Fibroblast of mammary gland (primary cell): ENCODE measurements around the gene GGT5.

Source experiments
- DNase-seq: peaks from one replicate; pipeline ENCODE4 v3.0.0-alpha.2; 2010; ENCODE audit warnings: low read depth
- H3K4me3 ChIP-seq: 2 replicates; pipeline ENCODE4 v1.5.1; 2011; ENCODE audit warnings: low read depth, mild to moderate bottlenecking, low read length, moderate library complexity; ENCODE audit not compliant: control insufficient read depth
- TF ChIP-seq, protein P1 (sequence below): conservative IDR thresholded peaks from 2 replicates; pipeline ENCODE4 v1.5.1; 2011; ENCODE audit warnings: low read depth, low read length, inconsistent platforms; ENCODE audit not compliant: control insufficient read depth, insufficient read depth

The GGT5 gene

DNA sequence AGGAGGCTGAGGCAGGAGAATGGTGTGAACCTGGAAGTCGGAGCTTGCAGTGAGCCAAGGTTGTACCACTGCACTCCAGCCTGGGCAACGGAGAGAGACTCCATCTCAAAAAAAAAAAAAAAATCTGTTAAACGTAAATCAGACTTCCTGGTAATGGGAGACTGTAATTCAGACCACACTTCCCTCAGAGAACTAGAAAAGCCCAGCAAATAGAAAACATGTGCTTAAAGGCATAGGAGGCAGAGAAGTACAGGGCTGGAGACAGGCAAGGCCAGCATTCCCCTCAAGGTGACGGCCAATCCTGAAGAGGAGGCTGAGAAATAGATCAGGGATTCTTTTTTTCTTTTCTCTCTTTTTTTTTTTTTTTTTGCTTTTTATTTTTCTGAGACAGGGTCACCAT is 8.2 kb downstream of the GGT5 start:
- TF ChIP-seq, protein P1, sequence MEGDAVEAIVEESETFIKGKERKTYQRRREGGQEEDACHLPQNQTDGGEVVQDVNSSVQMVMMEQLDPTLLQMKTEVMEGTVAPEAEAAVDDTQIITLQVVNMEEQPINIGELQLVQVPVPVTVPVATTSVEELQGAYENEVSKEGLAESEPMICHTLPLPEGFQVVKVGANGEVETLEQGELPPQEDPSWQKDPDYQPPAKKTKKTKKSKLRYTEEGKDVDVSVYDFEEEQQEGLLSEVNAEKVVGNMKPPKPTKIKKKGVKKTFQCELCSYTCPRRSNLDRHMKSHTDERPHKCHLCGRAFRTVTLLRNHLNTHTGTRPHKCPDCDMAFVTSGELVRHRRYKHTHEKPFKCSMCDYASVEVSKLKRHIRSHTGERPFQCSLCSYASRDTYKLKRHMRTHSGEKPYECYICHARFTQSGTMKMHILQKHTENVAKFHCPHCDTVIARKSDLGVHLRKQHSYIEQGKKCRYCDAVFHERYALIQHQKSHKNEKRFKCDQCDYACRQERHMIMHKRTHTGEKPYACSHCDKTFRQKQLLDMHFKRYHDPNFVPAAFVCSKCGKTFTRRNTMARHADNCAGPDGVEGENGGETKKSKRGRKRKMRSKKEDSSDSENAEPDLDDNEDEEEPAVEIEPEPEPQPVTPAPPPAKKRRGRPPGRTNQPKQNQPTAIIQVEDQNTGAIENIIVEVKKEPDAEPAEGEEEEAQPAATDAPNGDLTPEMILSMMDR = no peak
- H3K4me3 ChIP-seq = no peak overlapping the region
- DNase-seq = peak; percentile 44

- DNase-seq = no peak
- TF ChIP-seq, protein P1 = no peak
- no peak overlapping the region for H3K4me3 ChIP-seq
Measured at GRCh38 chr22:24235315-24235714, 9.6 kb downstream of the GGT5 start.

DNA sequence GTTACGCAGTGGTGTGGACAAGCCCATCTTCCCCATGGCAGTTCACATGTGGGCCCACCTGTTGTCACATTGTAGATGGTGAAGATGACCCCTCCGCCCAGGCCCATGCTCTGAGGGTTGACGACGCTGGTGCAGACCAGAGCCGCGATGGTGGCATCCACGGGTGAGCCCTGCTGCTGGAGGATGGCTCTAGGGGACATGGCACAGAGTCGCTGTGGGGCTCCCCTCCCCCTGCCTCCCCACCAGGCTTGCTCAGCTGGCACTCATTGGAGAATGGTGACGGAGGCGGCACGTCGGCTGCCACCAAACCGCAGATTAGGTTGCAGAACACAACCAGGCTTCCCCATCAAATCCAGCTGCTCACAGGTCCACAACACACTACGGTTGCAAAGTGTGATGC is 11.1 kb downstream of the GGT5 start:
- DNase-seq = no peak
- TF ChIP-seq, protein P1 = no peak
- H3K4me3 ChIP-seq = no peak overlapping the region

- TF ChIP-seq, protein P1 = no peak
Measured at GRCh38 chr22:24233235-24233634, 11.6 kb downstream of the GGT5 start.

GRCh38 chr22:24232725-24233124 is 12.2 kb downstream of the GGT5 start:
- H3K4me3 ChIP-seq = no peak overlapping the region
- TF ChIP-seq, protein P1 = no peak
- DNase-seq = no peak

More at GRCh38 chr22:24233235-24233634, 11.6 kb downstream of the GGT5 start:
- no peak overlapping the region for H3K4me3 ChIP-seq
- DNase-seq = no peak

- no peak overlapping the region for H3K4me3 ChIP-seq
- DNase-seq = no peak
- TF ChIP-seq, protein P1 = no peak
Measured at GRCh38 chr22:24232124-24232523, 12.8 kb downstream of the GGT5 start.

DNA sequence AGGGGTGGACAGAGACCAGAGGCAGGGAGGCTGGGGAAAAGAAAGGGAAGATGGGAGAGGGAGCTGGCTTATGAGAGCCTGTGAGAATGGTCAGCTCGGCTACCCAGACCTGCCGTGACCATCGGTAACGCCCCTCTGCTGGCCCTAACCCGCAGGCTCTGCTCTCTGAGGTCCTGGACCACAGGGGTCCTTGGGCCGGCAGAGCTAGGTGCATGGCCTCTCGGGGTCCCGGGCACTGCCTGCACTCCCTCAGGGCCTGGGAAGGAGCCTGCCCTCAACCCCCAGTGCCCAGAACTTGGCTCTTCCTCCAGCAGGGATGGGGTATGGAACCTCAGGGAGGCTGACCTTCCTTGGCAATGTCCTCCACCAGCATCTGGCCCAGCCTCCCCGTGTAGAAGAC is 13.2 kb downstream of the GGT5 start:
- no peak overlapping the region for H3K4me3 ChIP-seq
- TF ChIP-seq, protein P1 = no peak
- DNase-seq = no peak
